H1 (cell line): Measurements from ENCODE around the gene SCGB2B2. TPM values are rescaled to one million over a fixed set of nuclear protein-coding genes. Genes with fewer than 3 reads are reported as not detected.

ENCODE experiments used
- EP300 ChIP-seq, 2 experiments: IDR thresholded peaks; 1 replicate in 1 of 2; 2 replicates in 1 of 2; pipeline ENCODE4 v1.6.1; 2011 to 2012; ENCODE audit warnings: low read depth in 2 of 2, low read length in 2 of 2, mild to moderate bottlenecking in 2 of 2, borderline replicate concordance in 1 of 2, inconsistent platforms in 1 of 2, moderate library complexity in 1 of 2
- polyA plus RNA-seq, 7 experiments: library from polyadenylated mRNA; depleted of rRNA in 3 of 7; stranded (reverse) in 5 of 7; unstranded in 2 of 7; fragments of >200 nt in 5 of 7; fragments of 200-250 nt in 2 of 7; gene quantifications; 1 replicate in 5 of 7; 2 replicates in 1 of 7; 4 replicates in 1 of 7; pipeline versions ENCODE4 v1.2.1 to v1.2.3, GENCODE V29; 2011 to 2013; ENCODE audit warnings: missing spikeins in 2 of 7, mixed read lengths in 2 of 7
- total RNA-seq: library from RNA; stranded (reverse); fragmentation: NEBNext Ultra II Directional; extraction: Animal tissue kit (Norgen Biotek cat#: 25700); gene quantifications from 2 replicates; pipeline ENCODE4 v1.2.1, GENCODE V29; 2021

Gene SCGB2B2
- total and polyA plus RNA-seq, 2 of the 8 experiments (the other 6 are each of a cell fraction or from before 2014, with no cell fraction given), result 0.09 TPM; not detected in 1

DNA sequence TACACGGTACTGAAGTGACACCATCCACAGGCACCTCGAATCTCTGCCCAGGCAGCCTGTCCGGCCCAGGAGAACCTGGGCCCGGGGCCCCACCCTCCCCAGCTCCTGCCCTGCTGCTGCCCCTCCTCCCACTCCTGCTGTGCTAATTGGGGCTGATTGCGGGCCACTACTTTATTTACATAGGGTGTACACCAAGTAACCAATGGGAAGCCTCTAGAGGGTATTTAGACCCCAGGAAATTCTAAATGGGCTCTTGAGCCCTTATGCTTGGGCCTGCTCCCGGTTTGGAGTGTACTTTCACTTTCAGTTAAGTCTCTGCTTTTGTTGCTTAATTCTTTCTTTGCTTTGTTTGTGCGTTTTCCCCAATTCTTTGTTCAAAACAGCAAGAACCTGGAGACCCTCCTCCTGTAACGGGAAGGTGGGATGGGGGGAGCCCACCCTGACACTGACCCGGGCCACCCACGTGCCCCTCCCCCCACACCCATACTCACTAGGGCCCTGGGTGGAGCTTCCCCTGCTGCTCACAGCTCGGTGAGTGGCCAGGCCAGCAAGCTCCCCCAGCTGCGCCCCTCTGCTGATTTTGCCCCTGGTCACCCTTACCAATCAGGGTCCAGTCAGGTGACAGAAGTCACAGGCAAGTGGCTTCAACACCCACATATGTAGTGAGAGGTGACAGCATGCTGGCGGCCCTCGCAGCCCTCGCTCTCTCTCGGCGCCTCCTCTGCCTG is 9.4 kb downstream of the SCGB2B2 start (continued):
- no peak for TF ChIP-seq EP300 (IDR thresholded peaks at IDR 0.05; ENCODE audit: borderline replicate concordance in 1 of 2, low read depth in 2 of 2, low read length in 2 of 2)
